ENCODE measurements around the gene TUSC2.

TUSC2 gene

DNA sequence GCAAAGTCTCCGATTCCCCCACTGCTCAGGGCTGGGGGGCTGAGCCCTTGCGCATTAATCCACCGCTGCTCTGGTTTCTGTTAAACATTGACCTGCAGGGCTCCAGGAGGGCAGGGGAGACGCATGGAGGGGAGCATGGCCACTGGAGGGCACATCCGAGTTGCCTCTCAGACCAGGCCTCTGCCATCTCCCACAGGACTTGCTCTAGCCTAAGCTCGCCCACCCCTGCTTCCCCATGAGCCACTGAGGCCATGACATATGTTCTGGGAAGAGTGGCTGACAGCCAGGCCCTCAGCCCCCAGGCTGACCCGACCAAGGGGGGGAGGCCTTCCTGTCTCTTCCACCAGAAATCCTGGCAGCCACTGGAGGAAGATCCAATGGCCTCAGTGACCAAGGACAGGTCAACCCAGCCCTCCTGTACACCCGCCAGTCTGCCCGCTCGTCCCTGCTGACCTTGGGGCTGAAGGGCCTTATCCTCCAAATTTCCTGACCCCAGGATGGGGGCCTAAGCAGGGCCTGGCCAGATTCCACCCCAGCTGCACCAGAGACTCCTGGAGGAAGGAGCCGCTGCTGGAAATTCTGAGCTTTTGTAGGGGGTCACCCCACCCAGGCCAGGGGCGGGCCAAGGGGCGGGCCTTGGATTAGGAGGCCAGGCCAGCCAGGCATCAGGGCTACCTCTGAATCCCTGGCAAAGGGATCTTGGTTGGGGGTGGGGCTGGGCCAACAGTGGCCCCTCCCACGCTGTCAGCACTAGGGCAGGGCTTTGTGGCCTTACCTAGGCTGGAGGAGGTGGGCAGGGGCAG is 24.8 kb downstream of the TUSC2 start, which contains the start of gene HYAL1:
TSS of gene HYAL1 (minus strand) at position 562 of the 803 bp plus-strand sequence. CDS start 618 bp downstream, outside the sequence.
- H3K4me3 ChIP-seq (ENCODE audit: low read depth, low read length), result no peak within 1 kb of the TSS
- no peak for TF ChIP-seq CTCF (IDR thresholded peaks at IDR 0.05; ENCODE audit: borderline replicate concordance, insufficient read depth, low read depth, low read length)

DNA sequence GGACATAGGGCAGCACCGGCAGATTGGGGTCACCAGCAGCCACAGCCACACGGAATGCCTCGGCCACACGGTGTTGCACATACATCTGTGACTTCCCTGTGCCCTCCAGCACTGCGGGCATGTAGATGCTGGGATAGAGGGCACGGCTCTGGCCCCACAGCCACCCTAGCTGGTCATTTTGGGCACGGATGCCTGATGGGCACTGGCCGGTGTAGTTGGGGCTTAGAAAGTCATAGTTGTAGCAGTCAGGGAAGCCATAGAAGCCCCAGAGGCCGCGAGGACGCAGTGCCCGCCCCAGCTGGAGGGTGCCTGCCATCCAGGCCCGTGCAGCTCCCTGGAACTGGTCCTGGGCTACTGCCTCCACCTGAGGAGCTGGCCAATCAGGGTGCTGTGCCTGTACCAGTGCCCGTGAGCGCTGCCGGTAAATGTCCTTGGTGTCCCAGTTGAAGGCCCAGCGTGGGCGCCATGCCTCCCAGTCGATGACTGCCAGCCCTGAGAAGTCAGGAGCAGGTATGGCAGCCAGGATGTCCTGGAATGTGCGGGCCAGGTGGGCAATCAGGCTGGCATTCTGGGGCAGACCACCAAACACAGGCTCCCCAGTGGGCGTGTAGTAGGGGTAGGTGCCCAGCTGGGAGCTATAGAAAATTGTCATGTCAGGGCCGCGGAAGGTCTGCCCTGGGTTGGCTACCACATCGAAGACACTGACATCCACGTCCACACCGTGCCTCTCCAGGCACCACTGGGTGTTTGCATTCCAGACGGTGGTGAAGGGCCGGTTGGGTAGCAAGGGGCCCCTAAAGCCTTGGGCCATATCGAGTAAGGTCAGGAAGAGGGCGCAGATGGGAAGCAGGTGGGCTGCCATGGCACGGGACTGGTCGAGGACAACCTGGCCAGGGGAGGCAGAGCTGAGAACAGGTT is 25.7 kb downstream of the TUSC2 start:
- no peak overlapping the region for H3K4me3 ChIP-seq (ENCODE audit: low read depth, low read length)
- TF ChIP-seq CTCF (IDR thresholded peaks at IDR 0.05; ENCODE audit: borderline replicate concordance, insufficient read depth, low read depth, low read length), result no peak

DNA sequence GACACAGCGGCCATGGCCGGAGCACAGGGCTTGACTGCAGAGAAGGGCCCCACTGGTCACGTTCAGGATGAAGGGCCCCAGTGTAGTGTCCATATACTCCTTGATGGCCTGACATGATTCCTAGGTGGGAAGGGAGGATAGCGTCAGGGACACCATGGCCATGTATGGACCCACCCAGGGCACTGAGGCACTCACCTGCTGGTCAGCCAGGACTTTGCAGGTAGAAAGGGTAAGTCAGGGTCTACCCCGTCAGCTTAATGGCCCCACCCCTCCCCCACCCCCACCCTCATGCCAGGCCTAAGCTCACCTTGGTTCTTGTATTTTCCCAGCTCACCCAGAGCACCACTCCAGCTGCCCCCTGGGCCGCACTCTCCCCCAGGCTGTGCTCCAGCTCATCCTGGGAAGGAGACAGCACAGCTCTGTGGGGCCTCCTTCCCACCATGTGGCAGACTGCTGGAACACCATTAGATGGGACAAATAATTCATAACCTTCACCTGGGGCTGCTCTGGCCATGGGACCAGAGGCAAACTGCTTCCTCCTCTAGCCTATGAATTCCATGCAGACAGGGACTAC is 27.3 kb downstream of the TUSC2 start:
- no peak overlapping the region for H3K4me3 ChIP-seq (ENCODE audit: low read depth, low read length)
- TF ChIP-seq CTCF (IDR thresholded peaks at IDR 0.05; ENCODE audit: borderline replicate concordance, insufficient read depth, low read depth, low read length), result no peak

DNA sequence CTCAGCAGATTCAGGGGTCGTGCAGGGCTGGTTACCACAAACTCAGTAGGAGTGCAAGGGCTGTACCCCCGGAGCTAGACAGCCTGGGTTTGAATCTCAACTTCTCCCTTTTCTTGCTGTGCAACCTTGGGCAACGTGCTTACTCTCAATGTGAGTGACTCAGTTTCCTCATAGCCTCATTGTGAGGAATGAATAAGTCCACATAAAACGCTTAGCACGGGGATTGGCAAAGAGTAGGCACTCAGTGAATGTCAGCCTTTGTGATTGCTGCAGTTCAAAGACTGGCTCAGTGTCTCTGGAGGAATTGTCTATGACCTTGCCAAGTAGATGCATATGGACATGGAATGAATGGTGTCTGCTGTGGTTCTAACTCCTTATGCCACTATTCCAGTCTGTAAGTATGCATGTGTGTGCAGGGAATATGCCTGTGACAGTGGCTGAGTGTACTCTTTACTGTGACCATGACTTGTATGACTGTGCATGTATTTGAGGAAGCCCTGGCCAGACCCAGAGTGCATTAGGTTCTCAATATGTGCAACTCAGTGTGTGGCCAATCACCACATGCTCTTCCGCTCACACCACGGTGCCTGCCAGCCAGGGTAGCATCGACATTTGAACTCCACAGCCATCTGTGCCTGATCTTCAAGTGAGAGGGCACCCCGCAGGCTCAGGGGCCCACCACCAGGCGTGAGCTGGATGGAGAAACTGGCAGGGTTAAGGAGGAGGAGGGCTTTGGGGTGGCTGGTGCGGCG is 27.9 kb downstream of the TUSC2 start:
- H3K4me3 ChIP-seq (ENCODE audit: low read depth, low read length), result peak overlapping the region; percentile 55
- no peak for TF ChIP-seq CTCF (IDR thresholded peaks at IDR 0.05; ENCODE audit: borderline replicate concordance, insufficient read depth, low read depth, low read length)

- H3K4me3 ChIP-seq (ENCODE audit: low read depth, low read length), result peak overlapping the region; percentile 55
- no peak for TF ChIP-seq CTCF (IDR thresholded peaks at IDR 0.05; ENCODE audit: borderline replicate concordance, insufficient read depth, low read depth, low read length)
These were observed 28.4 kb downstream of the TUSC2 start for GRCh38 chr3:50299638-50299928.

DNA sequence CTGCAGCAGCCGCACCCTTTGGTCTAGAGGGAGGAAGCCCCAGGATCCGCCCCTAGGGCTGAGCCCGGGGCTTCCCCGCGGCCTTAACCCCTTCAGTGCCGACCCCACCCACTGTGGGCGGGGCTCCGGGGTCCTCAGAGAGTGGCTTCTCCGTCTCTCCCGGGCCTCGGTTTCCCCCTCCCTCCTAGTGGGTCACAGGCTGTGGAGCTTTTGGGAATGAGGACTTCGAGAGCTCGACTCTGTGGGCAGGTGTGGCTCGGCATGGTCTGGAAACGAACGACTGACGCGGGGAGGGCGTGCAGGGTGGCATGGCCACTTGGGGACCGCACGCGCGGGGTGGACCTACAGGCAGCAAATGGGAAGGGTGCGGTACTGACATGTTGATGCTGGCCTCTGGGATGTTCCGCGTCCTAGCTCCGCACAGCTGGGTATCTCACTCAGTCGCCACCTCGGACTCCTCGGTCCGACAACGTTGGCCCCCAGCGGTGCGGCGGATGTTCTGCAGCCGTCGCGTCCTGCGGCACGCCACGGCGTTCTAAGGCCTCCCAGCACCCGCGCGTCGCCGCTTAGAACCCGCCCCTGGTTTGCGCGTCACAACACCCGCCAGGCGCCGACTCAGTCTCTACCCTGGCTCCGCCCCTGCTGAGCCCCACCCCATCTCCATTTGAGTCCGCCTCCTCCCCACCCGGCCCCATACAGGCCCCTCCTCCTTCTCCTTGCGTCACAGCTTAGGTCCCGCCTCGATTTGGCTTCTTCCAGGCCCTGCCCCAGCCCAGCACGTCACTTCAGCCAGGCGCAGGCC is 29.0 kb downstream of the TUSC2 start, which contains the start of the genes HYAL3 and NAA80:
TSS of gene HYAL3 (minus strand) at position 570 of the 802 bp plus-strand sequence. CDS start 3,803 bp downstream, outside the sequence.
TSS of gene NAA80 (minus strand) at position 570 of the 802 bp plus-strand sequence. CDS start 1,942 bp downstream, outside the sequence.
- peak within 1 kb of the TSS; percentile 74 for H3K4me3 ChIP-seq (ENCODE audit: low read depth, low read length)
- peak; percentile 42 for TF ChIP-seq CTCF (IDR thresholded peaks at IDR 0.05; ENCODE audit: borderline replicate concordance, insufficient read depth, low read depth, low read length)

Data from GM12875 (cell line).